NCI-H146 (cell line): ENCODE results near the gene CERK.

Experiments used
- DNase-seq: peaks from one replicate; lab custom pipeline; 2025; lab: John Stamatoyannopoulos, UW

CERK gene

DNA sequence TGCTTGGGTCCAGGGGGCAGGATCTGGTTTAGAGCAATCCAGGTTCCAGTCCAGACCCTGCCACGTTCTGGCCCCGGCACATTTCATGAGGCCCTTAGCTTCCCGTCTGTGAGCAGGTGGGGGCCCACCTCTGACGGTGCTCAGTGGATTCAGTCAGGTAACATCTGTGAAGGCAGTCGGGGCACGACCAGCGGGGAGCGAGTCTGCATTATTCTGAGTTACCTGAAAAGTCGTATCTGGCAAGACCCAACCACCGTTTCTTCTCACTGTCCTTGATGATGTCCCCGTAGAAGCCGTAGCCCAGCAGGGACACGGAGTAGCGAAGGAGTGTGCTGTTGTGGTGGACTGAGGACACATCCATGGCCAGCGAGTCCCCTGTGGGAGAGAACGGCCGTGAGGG lies 39.0 kb downstream of the CERK start:
- no peak for DNase-seq

DNA sequence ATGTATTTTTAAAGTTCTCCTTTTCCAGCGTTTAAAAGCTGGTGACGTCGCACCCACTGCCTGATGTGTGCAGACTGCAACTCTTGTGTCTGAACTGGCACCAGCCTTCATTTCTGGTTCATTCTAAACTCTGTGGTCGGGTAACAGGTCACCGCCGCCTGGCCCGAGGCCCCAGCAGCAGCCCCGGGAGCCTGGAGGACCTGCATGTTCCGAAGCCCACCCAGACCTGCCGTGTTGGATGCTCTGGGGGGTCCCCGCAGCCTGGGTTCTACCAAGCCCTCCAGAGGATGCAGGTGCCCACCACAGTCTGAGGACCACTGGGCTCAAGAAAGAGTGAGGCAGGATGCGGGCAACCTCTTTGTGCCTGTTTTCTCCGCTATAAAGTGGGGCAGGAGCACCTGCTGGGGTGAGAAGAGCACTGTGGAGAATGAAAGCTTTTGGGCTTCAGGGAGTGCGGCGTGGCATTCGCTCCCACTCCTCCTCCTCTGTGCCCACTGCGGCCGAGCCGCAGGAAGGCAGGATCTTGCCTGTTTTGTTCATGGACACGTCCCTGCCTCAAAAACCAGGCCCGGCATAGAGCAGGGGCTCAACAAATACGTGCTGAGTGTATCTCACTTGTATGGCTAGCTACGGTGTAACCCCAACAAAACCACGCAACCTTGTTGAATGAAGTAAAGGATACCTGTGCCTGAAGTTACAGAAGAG lies 40.1 kb downstream of the CERK start:
- DNase-seq: no peak

GRCh38 chr22:46696614-46697013 lies 41.4 kb downstream of the CERK start:
- no peak for DNase-seq

DNA sequence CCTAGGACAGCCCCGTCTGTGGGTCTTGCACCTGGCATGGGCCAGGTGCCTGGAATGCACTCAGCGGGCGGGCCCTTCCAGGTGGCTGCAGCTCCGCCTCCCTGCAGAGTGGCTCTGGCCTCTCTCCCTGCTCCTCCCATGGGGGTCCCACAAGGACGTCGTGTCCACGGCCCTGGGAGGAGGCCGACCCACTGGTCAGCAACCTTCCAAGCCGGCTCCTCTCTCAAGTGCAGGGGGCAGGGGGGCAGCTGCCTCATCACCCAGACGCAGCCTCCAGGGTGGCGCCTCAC lies 41.9 kb downstream of the CERK start:
- peak; percentile 85 for DNase-seq

- no peak for DNase-seq
Measured at GRCh38 chr22:46695346-46696228, 42.5 kb downstream of the CERK start.

DNA sequence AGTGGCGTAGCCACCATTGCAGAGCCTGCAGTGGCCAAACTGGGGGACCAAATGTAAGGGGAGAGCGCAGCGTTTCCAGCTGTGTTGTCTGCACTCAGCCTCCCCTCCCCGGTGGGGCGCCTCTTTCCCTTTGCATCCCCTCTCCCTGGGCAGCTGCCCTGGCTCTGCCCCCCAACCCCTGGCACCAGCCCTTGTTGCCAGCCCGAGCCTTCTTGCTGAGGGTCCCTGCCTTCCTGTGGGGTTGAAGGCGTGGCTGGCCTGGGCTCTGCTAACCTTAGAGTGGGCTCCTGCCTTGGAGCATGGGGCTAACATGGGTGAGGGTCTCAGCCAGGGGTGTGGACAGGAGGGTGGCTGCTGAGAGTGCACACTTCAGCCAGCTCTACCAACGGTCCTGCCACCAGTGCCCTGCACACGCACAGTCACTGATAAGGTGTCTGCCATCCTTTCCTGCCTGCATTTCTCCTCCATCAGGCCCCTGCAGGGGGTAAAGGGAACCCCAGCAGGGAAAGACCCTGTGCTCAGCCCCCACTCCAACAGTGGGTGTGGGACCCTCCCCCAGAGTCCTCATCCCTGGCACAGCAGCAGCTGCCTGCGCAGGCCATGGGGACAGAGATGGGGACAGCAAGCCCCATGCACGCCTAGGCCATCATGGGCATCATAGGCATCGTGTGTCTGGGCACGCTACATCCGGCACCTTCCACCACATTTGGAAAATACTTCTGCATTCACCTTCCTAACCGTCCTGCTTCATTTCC lies 43.5 kb downstream of the CERK start:
- DNase-seq: no peak

GRCh38 chr22:46693634-46694415 lies 44.2 kb downstream of the CERK start:
- DNase-seq: peak; percentile 76

- DNase-seq: no peak
Measured at GRCh38 chr22:46691571-46691970, 46.5 kb downstream of the CERK start.

DNA sequence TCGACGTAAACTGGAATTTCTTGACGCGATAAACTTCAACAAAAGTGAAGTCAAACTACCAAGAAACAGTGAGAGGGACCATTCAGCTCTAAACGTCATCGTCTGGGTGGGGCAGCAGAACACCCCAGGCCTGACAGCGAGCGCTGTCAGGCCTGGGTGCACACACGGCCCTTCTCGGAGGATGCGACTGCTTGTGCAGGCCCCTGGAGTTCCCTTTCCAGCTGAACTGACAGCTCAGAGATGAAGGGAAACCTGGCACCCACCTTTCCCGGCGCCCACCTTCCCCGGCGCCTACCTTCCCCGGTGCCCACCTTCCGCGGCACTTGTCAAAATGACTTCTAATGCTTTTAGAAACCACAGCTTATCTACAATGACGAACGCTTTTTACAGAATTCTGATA lies 47.9 kb downstream of the CERK start:
- no peak for DNase-seq

DNA sequence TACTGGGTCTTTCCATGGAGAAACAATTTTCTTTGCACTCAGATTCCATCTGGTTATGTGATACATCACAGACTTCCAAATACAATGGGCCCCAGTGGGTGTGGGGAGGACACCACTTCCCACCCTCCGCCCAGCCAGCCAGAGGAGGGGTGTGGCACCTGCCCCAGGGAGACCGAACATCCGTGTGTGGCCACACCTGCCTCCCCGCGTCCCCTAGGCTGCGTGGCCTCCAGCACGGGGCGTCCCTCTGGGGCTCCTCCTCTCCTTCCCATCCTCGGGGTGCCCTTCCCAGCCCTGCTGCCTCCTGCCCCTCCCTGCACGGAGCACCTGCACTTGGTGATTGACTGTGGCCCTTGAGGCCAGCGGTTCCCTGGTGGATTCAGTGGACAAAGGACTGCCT lies 49.1 kb downstream of the CERK start:
- DNase-seq: no peak

GRCh38 chr22:46687460-46687859 lies 50.6 kb downstream of the CERK start:
- no peak for DNase-seq

DNA sequence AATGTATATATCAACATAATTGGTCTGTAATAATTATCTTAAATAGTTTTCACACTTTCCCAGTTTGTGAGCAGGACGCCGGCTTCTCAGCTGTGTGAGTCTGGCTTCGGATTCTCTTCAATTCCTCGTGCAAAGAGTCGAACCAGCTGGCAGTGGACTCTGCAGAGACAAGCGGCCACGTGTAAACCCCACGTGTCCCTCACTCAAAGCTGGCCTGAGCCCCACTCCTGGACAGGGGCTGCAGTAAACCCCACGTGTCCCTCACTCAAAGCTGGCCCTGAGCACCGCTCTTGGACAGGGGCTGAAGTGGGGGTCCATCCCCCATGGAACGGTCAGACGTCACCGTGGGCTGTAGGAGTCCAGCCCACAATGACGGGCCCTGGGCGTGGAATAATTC lies 51.0 kb downstream of the CERK start:
- DNase-seq: no peak

DNA sequence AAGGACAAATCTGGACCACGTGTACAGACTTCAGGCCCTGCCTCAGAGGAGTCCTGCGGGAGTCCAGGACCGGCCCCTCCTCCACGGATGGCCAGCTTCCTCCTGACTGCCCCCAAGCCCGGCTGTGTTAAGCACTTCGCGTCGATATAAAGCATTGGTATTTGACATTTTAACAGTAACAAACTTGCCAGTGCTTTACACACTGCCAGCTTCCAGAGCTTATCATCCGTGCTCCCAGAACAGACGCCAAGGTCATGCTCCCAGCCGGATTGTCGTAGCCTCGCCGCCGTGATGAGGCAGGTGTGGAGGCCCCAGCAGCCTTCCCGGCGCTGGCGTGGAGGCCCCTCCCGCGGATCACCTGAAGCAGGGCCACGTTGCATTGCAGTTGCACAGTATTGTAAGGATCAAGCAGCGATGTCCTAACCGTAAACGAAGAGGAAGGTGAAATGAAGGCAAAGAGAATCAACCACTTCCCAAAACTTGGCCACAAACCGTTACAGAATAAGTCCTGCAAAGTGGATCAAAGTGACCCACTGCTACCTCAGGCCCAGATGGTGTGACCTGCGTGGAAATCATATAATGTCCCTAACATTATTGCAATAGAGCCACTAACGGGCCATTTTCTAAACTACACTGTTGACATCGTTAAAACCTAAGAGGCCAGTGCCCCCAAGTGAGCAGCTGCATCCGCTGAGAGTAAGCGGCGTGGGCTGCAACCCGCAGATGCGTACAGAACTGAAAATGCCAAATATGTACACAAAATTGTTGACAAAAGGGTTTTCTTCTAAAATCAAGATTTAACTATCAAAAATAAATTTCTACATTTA lies 51.6 kb downstream of the CERK start:
- DNase-seq: no peak

DNA sequence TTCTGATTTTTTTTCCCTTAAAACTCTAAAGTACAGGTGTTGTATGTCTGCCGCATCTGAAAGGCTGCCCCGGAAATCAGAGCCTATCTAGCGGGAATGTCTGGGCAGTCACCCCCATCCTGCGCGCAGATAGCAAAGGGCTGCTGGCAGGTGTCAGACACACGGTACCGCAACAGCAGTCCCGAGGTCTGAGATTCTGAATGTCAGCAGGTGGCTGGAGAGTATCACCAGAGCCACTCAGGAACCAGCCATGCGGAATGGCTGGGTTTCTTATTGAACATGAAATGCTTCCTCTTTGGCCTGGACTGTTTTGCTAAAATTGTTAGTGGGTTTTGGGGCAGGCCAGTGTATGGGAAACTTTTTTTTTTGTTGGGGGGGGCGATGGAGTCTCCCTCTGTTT lies 53.3 kb downstream of the CERK start:
- DNase-seq: no peak

- no peak for DNase-seq
Measured at GRCh38 chr22:46682011-46682731, 55.9 kb downstream of the CERK start.

DNA sequence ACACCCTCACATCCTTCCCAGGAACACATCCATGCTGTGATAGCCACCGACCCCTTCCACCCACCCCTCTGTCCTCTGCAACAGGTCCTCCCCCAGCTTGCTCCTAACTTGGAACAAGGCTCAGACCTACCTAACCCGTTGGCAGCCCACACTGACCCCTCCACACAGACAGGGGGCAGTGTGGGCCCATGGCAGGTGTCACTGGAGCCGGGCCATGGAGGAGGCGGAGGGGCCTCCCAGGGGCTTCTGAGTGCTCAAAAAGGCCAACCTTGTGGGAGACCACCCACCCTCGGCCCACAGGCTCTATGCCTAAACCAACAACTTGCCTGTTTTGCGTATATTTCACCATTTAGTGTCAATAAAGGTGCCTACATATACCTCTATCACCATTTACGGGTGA lies 57.0 kb downstream of the CERK start:
- peak; percentile 7 for DNase-seq

GRCh38 chr22:46679706-46680269 lies 58.3 kb downstream of the CERK start:
- no peak for DNase-seq

GRCh38 chr22:46678785-46679700 lies 59.0 kb downstream of the CERK start:
- DNase-seq: no peak

- DNase-seq: no peak
Measured at GRCh38 chr22:46678003-46678657, 59.9 kb downstream of the CERK start.
